Measurements from ENCODE around the gene POLR2C. TPM values are rescaled to one million over a fixed set of nuclear protein-coding genes. Genes with fewer than 3 reads are reported as not detected.

The POLR2C gene
- polyA plus RNA-seq, 1 experiment, result 143 TPM

- no peaks in the 10 kb centered on the region for H3K9me3 ChIP-seq (ENCODE audit: control insufficient read depth, insufficient read depth, low read length)
- no peak overlapping the region for H3K4me3 ChIP-seq (ENCODE audit: low read depth, low read length)
- H3K27me3 ChIP-seq (ENCODE audit: control insufficient read depth, insufficient read depth, low read length), result no peaks in the 10 kb centered on the region
- CTCF ChIA-PET, result interaction anchor here (3.8 kb wide), 1 partner anchor 9 kb away, joined by 13 read pairs; the partner anchor contains the start of gene POLR2C
- POLR2A ChIA-PET, result interaction anchor here (0.8 kb wide), 1 partner anchor 8 kb away, joined by 3 read pairs; the partner anchor contains the start of gene POLR2C
- H3K27ac ChIP-seq (ENCODE audit: low read depth, low read length), result no peak overlapping the region
- no peak for TF ChIP-seq CTCF (IDR thresholded peaks at IDR 0.05; ENCODE audit: low read depth, low read length)
- no peak for DNase-seq (ENCODE audit: low read depth, low spot score)
These were observed 8.2 kb downstream of the POLR2C start for GRCh38 chr16:57470711-57471110.

- Histone ChIP-seq H3K27me3 (ENCODE audit: control insufficient read depth, insufficient read depth, low read length) (no peaks in the 10 kb centered on the region), H3K4me3 (ENCODE audit: low read depth, low read length) (no peak overlapping the region), H3K27ac (ENCODE audit: low read depth, low read length) (no peak overlapping the region), H3K9me3 (ENCODE audit: control insufficient read depth, insufficient read depth, low read length) (no peaks in the 10 kb centered on the region)
- ChIA-PET POLR2A (interaction anchor here (0.8 kb wide), 1 partner anchor 9 kb away, joined by 3 read pairs; the partner anchor contains the start of gene POLR2C), CTCF (interaction anchor here (3.8 kb wide), 1 partner anchor 9 kb away, joined by 13 read pairs; the partner anchor contains the start of gene POLR2C)
- no peak for DNase-seq (ENCODE audit: low read depth, low spot score)
- TF ChIP-seq CTCF (IDR thresholded peaks at IDR 0.05; ENCODE audit: low read depth, low read length), result no peak
These were observed 8.7 kb downstream of the POLR2C start for GRCh38 chr16:57471209-57471608.

DNA sequence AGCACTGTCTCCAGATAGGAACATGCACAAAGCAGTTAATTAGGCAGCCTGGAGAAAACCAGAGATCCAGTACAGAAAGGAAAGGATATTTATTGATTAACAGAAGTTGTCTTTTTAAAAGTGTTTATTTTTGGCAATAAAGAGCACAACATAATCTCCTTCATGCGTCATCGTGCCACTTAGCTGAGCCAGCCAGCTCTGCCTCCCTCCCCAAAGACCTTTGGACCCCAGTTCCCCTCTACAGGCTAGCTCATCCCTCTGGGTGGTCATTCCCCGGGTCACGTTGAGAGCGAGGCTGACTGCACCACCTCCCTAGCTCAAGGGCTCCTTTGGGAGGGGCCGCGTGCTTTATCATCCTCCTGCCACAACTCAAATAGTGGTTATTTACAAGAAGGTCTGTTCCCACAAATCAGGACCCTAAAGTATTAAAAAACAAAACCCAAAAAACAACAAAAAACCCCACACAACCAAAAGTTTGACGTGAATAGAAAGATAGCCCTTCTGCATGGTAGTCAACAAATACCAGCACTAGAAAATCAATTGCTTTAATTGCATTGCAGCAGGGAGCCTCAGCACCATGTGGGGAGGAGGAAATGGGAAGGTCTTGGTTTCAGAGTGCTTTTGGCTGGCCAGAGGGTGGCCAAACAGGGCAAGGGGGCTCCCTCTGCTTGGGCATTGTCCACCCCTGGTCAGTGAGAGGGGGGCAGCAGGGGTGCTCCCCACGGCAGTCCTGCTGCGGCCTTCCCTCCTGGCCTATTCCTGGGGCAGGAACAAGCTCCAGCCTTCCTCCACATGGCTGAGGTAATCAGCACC, 9.6 kb downstream of the POLR2C start:
- Histone ChIP-seq H3K9me3 (ENCODE audit: control insufficient read depth, insufficient read depth, low read length) (no peaks in the 10 kb centered on the region), H3K27me3 (ENCODE audit: control insufficient read depth, insufficient read depth, low read length) (no peaks in the 10 kb centered on the region), H3K27ac (ENCODE audit: low read depth, low read length) (no peak overlapping the region), H3K4me3 (ENCODE audit: low read depth, low read length) (no peak overlapping the region)
- ChIA-PET CTCF (interaction anchor here (3.8 kb wide), 1 partner anchor 10 kb away, joined by 13 read pairs; the partner anchor contains the start of gene POLR2C), POLR2A (no interaction called here)
- no peak for DNase-seq (ENCODE audit: low read depth, low spot score)
- TF ChIP-seq CTCF (IDR thresholded peaks at IDR 0.05; ENCODE audit: low read depth, low read length), result no peak

DNA sequence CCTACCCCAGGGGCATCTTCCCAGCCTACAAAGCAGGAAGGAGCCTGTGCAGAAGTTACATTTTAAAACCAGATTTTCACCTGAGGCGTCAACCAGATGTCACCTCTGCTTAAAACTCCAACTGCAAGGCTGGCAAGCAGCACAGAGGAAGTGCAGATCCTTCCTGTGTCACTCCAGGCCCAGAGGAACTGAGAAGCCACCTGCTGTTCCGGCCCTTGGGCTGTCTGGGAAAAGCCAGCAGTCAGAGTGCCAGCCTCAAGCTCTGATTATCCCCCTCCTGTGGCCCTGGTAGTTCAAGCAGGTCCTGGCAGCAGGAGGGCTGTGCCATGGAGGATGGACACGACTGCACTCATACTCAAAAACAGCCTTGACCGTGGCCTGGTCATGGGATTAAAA, 10.2 kb downstream of the POLR2C start:
- Histone ChIP-seq H3K4me3 (ENCODE audit: low read depth, low read length) (no peak overlapping the region), H3K9me3 (ENCODE audit: control insufficient read depth, insufficient read depth, low read length) (no peaks in the 10 kb centered on the region), H3K27ac (ENCODE audit: low read depth, low read length) (no peak overlapping the region), H3K27me3 (ENCODE audit: control insufficient read depth, insufficient read depth, low read length) (no peaks in the 10 kb centered on the region)
- CTCF ChIA-PET, result interaction anchor here (3.8 kb wide), 1 partner anchor 11 kb away, joined by 13 read pairs; the partner anchor contains the start of gene POLR2C
- no peak for DNase-seq (ENCODE audit: low read depth, low spot score)
- no peak for TF ChIP-seq CTCF (IDR thresholded peaks at IDR 0.05; ENCODE audit: low read depth, low read length)
- POLR2A ChIA-PET, result no interaction called here

All from AG04450 (cell line).